G401.6 (cell line): ENCODE measurements around the gene NUBP1.
"Not testable (repeated sequence)": the region's sequence is repeated elsewhere in the genome, so short reads cannot be mapped to it uniquely, and the experiment has no call there.

ENCODE experiments used
- FAIRE-seq: peaks from 2 replicates; lab custom pipeline; 2012; peaks lifted over from hg19 to GRCh38; lab: Jason Lieb, UNC

NUBP1 gene

GRCh38 chr16:10751291-10751697 lies 7.7 kb downstream of the NUBP1 start:
- no peak for FAIRE-seq

- FAIRE-seq, result no peak
These were observed 9.3 kb downstream of the NUBP1 start for GRCh38 chr16:10752843-10753523.

GRCh38 chr16:10753670-10754069 lies 10.0 kb downstream of the NUBP1 start:
- FAIRE-seq, result no peak

- FAIRE-seq, result no peak
These were observed 11.3 kb downstream of the NUBP1 start for GRCh38 chr16:10754941-10755340.

- no peak for FAIRE-seq
These were observed 12.9 kb downstream of the NUBP1 start for GRCh38 chr16:10756574-10756973.

GRCh38 chr16:10760858-10761257 lies 17.2 kb downstream of the NUBP1 start:
- no peak for FAIRE-seq

GRCh38 chr16:10761373-10761772 lies 17.7 kb downstream of the NUBP1 start:
- no peak for FAIRE-seq

- no peak for FAIRE-seq
These were observed 18.8 kb downstream of the NUBP1 start for GRCh38 chr16:10762336-10763016.

GRCh38 chr16:10763456-10763855 lies 19.8 kb downstream of the NUBP1 start:
- no peak for FAIRE-seq

- FAIRE-seq, result no peak
These were observed 22.1 kb downstream of the NUBP1 start for GRCh38 chr16:10765772-10766171.

- FAIRE-seq, result no peak
These were observed 23.5 kb downstream of the NUBP1 start for GRCh38 chr16:10767127-10767526.

GRCh38 chr16:10769381-10769780 lies 25.7 kb downstream of the NUBP1 start:
- FAIRE-seq, result no peak

- no peak for FAIRE-seq
These were observed 27.3 kb downstream of the NUBP1 start for GRCh38 chr16:10770907-10771306.

- FAIRE-seq, result no peak
These were observed 32.6 kb downstream of the NUBP1 start for GRCh38 chr16:10776280-10776679.

- FAIRE-seq, result not testable (repeated sequence)
These were observed 33.3 kb downstream of the NUBP1 start for GRCh38 chr16:10776923-10777322.

GRCh38 chr16:10777356-10777755 lies 33.7 kb downstream of the NUBP1 start:
- FAIRE-seq, result no peak

- FAIRE-seq, result not testable (repeated sequence)
These were observed 36.3 kb downstream of the NUBP1 start for GRCh38 chr16:10779908-10780307.

GRCh38 chr16:10780628-10781027 lies 37.0 kb downstream of the NUBP1 start:
- FAIRE-seq, result no peak

- FAIRE-seq, result no peak
These were observed 39.0 kb downstream of the NUBP1 start for GRCh38 chr16:10782628-10783027.

- no peak for FAIRE-seq
These were observed 43.7 kb downstream of the NUBP1 start for GRCh38 chr16:10787304-10787703.

- not testable (repeated sequence) for FAIRE-seq
These were observed 45.0 kb downstream of the NUBP1 start for GRCh38 chr16:10788630-10789029.

- FAIRE-seq, result no peak
These were observed 47.4 kb downstream of the NUBP1 start for GRCh38 chr16:10791048-10791447.

- FAIRE-seq, result no peak
These were observed 56.1 kb downstream of the NUBP1 start for GRCh38 chr16:10799736-10800135.

- FAIRE-seq, result no peak
These were observed 61.7 kb downstream of the NUBP1 start for GRCh38 chr16:10805334-10805733.
